GM12873 (cell line): ENCODE data around the gene PHACTR1.

ENCODE experiments used
- TF ChIP-seq, protein P1 (sequence below): IDR thresholded peaks from 2 replicates; pipeline ENCODE4 v1.5.1; 2012; ENCODE audit warnings: low read depth, mild to moderate bottlenecking, moderate library complexity, low read length, control low read depth; ENCODE audit not compliant: insufficient read depth; ENCODE audit errors: missing control alignments

The PHACTR1 gene

DNA sequence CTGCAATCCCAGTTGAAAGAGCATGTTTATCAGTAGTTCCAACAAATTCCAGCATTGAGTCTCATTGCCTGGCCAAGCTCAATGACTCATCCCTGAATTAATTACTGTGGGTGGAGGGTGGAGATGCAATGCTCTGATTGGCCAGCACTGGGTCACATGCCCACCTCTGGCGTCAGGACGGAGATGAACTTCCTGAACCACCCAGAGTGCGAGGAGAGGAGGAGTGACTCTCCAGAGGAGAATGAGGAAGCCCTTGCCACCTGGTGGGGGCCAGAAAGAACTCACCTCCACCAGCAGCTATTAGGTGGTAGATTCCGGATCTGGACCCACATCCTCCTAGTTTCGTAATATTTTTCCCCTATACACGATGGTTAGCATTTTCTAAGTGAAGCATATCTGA is 327.8 kb downstream of the PHACTR1 start:
- TF ChIP-seq, protein P1, sequence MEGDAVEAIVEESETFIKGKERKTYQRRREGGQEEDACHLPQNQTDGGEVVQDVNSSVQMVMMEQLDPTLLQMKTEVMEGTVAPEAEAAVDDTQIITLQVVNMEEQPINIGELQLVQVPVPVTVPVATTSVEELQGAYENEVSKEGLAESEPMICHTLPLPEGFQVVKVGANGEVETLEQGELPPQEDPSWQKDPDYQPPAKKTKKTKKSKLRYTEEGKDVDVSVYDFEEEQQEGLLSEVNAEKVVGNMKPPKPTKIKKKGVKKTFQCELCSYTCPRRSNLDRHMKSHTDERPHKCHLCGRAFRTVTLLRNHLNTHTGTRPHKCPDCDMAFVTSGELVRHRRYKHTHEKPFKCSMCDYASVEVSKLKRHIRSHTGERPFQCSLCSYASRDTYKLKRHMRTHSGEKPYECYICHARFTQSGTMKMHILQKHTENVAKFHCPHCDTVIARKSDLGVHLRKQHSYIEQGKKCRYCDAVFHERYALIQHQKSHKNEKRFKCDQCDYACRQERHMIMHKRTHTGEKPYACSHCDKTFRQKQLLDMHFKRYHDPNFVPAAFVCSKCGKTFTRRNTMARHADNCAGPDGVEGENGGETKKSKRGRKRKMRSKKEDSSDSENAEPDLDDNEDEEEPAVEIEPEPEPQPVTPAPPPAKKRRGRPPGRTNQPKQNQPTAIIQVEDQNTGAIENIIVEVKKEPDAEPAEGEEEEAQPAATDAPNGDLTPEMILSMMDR: no peak

DNA sequence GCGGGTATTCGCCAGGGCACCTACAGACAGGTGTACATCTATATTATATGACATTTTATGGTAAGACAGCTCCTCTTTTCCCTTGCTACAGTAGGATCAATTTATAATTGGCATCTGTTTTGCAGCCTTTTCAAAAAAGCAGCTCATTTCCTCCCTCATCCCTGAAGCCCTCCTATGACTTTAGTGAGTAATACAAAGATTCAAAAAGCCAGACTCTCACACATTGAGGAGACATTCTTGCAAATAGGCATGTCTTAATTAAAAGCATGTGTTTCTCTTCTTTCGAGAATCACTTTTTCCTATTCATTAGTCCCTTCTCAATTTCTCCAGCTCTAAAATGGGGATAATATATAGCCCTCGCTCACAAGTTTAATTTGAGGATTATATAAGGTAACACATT is 328.3 kb downstream of the PHACTR1 start:
- TF ChIP-seq, protein P1: no peak

DNA sequence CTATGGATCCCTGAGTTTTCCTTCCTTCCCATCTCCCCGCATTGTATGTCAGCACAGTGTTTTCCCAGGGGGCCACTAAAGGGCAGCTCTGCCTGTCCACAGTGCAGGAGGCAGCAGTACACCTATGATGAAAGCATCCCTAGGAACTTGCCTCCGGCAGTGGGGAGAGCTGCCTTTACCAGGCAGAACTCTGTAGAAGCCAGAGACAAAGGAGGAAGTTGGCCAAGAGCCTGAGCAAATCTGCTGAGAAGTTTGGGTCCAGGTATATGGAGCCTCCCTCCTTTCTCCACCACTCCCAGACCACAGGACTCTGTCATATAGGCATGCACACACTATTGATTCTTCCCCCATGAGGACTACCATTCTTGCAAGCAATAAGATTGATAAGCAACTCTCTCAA is 329.1 kb downstream of the PHACTR1 start:
- TF ChIP-seq, protein P1: no peak

DNA sequence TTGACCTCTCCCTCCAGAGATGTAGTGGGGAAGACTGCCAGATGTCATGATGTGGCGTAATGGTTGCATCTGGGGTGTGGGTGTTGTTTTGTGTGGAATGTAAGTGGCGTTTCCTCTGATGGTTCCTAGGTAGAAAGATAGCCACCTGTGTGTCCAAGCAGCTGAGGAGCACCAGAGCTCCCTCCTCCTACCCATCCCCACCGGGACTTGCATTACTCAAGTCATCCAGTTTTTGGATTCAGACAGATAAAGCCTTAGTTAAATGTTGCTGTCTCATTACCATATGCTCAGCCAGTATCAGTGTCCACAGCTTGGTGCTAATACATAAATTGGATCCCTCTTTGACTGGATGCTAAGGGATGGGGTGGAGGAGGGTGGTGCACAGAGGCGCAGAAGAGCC is 329.5 kb downstream of the PHACTR1 start:
- TF ChIP-seq, protein P1: no peak

DNA sequence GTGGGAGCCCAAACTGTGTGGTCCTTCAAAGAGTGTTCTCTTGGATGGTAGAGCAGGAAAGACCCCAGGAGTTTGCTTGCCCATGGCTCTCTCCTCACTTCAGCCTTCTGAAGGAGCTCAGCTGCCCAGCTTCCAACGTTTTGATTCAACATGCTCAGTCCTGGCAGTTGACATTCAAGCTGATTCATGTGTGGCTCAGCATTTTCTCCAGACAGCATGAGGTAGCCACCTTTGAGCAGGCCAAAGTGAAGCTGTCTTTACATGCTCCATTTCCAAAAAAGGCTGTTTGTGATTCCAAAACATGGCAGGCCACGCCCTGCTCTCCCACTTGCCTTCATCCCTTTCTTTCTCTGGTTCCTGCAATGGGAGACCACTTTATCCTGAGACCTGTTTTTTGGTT is 331.5 kb downstream of the PHACTR1 start:
- TF ChIP-seq, protein P1: no peak

DNA sequence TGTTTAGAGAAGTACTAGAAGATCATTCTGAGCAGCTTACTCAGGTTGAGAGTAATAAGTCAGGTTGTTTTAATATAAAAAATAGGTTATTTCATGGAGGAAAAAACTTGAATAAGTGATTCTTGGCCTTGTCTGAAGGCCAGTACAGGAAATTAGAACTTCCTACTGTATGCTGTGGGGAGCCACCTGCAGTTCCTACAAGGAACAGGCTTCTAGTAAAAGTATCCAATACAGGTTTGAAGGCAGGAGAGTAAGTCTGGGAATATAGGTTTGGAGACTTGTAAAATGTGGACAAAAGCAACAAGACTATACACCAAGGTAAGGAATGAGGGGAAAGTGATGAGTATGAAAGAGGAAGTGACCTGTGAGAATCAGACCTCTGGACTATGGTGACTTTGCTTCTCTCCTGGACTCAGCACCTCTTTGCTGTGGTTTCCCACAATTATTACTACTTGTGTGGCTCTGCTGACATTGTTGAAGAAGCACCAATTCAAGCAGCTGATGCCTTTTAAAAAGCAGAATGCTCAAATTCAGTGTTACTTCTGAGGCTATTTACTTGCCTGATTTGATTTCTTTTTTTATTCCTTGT is 333.2 kb downstream of the PHACTR1 start:
- TF ChIP-seq, protein P1: no peak

DNA sequence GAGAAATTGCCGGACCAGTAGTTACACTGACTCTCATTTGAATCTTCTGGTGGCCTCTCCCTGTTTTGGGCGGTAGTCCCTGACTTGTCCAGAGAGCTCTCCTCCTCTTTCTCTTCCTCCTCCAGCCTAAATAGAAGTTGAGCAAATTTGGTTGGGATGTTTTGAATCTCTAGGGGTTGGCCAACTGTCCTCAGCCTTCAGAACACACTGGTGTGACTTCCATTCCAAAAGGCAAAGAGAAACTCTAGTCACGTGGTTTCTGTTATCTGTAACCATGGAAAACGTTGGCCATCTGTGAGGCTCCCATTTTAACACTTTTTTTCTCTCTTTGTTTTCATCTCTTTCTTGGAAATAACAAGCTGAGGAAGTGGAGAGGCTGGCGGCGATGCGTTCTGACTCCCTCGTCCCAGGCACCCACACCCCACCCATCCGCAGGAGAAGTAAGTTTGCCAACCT is 336.5 kb downstream of the PHACTR1 start:
- TF ChIP-seq, protein P1: no peak
